Activated T-cell treated with anti-CD3 and anti-CD28 coated beads for 1 hour (primary cell): ENCODE data around the gene SLC25A45.

Experiments used
- DNase-seq: peaks from one replicate; pipeline ENCODE4 v3.0.0-alpha.2; 2020; ENCODE audit warnings: low read depth

Gene SLC25A45

DNA sequence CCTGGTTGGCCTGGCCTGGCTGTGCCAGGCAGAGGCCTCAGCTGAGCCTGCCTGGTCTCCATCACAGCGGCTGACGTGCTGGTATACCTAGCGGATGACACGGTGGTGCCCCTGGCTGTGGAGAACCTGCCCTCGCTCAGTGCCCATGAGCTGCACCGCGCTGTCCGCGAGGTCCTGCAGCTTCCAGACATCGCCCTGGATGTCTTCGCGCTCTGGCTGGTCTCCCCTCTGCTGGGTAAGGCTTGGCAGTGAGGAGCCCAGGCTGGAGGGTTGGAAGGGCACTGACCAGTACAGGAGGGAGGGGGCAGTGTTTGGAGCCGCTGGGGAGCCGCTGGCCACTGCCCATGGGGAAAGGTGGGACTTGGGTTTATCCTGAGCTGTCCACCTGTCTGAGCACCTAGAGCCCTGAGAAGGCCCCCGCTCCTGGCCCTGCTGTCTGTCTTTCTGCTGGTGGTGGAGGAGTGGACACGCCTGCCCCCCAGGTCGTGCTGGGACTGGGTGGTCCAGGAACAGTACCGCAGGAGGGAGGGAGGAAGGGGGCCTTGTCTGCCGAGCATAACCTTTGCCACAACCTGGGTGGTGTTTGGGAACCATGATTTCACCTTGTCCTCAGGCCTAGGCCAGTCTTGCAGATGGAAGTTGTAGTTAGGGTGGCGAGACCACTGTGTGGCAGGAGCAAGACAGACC lies 7.0 kb upstream of the SLC25A45 start:
- DNase-seq: no peak

DNA sequence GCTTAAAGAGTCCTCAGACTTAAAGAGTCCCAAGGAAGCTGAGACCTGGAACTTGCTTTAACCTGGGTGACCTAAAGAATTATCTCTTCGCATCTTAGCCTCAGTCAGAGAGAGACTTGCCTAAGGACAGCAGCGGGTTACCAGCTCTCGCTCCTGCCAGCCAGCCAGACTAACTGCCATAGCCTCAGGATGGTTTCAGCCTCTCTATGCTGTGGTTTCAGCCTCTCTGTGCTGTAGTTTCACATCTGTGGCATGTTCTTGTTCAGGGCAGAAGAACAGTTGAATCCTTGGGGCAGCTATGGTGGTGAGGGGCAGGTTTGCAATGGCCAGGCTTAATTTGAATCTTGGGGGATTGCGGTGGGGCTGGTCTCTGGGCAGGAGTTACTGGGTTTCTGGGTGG lies 6.3 kb upstream of the SLC25A45 start:
- no peak for DNase-seq

DNA sequence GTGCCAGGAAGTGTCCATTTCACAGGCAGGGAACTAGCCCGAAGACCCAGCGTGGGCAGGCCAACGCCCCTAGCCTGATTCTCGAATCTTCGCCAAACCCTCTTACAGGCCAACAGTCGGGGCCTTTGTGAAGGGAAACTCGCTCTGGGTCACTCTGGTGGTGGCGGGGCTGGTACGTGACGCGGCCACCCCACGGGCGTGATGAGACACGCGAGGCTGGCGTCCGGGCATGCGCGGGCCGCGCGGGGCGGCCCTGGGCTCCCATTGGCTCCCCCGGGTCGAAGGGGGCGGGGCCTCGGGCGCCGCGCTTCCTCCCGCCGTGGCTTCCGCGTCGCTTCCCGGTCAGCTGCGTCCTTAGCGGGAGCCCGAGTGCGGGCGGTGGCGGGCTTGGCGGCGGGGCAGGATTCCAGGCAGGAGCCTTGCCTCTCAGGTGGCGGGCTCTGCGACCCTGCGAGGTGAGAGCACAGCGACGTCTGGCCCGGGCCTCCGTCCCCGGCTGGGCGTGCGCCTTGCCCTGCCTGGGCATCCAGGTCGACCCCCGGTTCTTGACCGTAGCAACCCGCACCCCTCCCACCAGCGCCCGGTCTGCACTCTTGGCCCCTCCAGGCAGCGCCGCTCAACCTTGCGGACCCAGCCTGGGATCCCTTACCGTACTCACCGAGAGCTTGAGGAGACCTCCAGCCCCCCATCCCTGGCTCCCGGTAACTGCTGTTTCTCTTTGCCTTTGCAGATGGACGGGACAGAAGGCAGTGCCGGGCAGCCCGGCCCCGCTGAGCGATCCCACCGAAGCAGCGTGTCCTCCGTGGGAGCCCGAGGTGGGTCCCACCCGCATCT lies 4.1 kb upstream of the SLC25A45 start, which contains the start of gene FRMD8:
TSS of gene FRMD8 (plus strand) at position 331 of the 834 bp plus-strand sequence. CDS start at position 731, 400 bp downstream.
- peak; percentile 88 for DNase-seq

DNA sequence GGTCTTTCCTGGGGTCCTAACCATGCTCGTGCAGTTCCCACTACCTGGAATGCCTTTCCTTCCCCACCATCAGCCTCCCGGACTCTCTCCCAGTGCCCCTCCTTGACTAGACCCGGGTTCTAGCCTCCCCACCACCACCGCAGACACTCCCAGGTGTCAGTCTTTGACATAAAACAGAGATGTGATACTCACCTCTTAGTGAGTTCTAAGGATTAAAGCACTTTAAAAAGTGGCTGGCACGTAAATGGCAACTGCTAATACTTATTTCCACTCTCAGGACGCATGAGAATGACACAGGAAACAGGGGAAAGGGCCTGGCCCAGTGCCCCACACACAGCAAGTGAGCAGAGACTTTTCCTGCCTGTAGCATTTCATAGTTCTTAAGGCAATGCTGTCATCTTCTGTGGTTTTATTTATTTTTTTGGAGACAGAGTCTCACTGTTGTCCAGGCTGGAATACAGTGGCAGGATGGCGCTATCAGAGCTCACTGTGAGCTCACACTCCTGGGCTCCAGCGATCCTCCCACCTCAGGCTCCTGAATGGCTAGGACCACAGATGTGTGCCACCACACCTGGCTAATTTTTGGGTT lies 1.9 kb upstream of the SLC25A45 start:
- DNase-seq: no peak

DNA sequence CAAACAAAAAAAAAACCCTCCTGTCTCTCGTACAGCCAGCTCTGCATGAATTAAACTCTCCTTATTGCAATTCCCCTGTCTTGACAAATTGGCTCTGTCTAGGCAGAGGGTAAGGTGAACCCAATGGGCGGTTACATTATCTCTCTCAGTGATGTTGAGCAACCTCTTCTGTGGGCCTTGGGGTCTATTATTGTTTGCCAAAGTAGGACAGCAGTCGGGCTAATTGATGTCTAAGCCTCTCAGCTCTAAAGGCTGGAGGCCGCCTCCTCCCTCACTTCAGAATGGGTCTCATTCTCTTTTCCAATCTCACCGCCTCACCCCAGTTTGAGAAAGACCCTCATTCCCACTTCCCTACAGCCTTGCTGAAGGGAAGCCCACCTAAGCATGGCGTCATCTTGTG lies 1.3 kb upstream of the SLC25A45 start:
- no peak for DNase-seq

DNA sequence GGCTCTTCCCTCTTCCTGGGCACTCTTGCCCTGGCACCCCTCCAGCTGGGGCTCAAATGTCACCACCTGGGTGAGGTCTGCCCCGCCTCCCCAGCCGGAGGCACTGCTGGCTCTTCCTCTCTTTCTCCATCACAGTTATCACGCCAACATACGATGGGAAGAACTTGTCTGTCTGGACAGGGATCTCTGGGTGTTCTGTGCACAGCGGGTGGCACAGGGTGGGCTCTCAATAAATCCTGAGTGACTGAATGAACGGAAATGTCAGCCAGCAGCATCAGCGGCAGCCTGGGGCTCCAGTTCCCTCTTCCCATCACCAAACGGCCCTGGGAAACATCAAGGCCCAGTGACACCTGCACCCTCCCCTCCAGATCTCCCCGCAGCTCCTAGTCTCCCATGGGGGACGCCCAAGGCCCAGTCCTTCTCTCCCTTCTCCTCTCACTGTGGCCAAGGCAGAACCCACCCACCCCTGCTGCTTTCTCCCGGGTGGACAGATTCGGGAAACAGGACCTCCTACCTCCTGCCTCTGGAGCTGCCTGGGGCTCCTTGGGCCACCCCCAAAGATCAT lies 440 bp upstream of the SLC25A45 start:
- DNase-seq: no peak

DNA sequence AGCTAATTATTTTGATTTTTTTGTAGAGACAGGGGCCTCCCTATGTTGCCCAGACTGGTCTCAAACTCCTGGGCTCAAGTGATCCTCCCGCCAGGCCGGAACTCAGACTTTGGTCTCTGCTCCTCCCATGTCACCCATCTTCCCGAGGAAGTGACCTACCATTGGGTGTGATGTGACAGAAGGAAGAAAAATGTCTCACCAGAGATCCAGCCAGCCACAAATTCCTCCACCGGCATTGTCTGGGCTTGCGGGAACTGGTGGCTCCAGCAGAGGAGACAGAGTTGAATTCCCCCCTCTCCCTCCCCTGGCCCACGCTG lies 772 bp downstream of the SLC25A45 start:
- DNase-seq: no peak

DNA sequence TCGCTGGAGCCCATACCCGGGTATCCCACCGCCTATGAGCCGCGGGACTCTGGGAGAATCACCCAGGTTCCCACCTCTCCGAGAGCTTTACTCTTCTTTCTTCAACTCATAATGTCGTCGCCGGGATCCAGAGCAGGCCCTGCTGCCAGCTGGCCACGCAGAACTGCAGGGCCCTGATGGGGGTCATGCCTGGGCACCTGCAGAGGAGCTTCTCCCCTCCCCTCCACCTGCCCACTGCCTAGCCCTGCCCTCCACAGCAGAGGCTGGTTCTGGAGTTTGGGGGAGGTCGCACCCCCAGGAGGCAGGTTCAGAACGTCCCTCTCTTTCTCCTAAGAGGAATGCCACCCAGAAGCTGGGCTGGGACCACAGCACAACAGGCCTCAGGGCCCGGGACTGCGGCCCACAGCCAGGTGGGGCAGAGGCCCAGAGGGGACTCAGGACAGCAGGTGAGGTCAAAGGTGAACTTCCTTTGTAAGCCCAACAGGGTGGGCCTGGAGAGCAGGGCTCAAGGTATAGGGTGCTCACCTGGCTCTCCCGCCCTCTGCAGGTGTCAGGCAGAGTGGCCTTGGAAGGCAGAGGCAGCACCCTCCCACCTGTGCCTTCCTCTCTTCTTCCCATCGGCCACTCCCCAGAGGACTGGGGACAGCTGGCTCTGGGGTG lies 1.9 kb downstream of the SLC25A45 start:
- DNase-seq: no peak

DNA sequence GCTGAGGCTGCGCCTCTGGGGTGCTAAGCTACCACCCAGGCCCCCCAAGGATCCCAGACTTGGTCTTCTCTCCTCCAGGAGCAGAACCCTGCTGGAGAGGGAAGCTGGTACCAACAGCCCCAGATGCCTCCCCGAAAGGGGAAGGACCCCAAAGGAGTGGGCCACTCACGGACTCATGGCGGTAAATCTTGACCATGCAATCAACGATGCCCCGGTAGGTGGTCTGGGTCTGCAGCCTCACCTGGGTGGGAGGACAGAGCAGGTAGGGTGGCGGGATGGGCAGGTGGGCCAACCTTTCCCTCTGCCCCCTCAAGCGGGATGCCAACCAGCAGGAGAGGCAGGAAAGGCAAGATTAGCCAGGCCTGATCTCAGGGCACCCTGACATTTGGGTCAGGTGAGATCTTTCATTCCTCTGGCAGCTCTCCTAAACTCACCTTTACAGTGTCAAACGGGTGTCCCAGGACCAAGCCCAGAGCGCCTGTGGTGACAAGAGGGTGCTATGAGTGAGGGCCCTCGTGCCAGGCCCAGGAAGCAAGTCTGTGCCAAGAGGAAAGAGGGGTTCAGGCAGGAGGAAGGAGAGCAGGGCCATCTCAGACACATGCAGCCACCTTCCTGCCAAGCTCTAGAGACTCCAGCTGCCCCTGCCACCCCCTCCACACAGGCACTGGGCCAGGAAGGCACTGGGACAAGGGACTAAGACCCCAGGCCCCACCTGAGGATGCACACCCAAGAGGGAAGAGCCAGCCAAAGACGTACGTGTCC lies 2.6 kb downstream of the SLC25A45 start:
- no peak for DNase-seq

DNA sequence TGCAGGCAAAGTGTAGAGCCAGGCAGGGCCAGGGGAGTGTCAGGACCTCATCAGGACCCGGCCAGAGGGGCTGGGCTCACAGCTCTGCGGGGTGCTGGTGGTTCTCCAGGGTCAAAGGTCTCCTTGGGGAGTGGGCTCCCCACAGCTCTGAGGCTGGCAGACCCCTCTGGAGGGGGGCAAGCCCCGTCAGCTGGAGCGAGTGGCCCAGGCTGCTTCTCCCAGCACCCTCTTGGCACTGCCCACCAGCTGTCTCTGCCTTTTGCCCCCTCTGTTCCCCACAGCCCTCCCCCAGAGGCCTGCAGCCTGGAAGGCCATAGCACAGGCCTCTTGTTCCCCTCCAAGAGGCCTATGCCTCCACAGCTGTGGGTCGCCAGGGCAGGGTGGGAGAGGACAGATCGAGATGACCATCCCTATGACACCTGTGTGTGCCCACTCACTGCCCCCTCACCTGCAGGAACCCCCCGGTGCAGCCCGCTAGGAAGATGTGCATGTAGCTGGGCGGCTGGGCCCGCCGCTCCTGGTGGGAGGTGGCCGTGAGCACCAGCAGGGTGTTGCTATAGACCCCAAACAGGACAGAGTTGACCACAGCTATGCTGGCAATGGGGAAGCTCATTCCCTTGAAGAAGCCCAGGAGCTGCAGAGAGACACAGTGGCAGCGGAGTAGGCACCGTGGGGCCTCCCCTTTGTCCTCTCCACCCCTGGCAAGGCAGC lies 3.4 kb downstream of the SLC25A45 start:
- no peak for DNase-seq

DNA sequence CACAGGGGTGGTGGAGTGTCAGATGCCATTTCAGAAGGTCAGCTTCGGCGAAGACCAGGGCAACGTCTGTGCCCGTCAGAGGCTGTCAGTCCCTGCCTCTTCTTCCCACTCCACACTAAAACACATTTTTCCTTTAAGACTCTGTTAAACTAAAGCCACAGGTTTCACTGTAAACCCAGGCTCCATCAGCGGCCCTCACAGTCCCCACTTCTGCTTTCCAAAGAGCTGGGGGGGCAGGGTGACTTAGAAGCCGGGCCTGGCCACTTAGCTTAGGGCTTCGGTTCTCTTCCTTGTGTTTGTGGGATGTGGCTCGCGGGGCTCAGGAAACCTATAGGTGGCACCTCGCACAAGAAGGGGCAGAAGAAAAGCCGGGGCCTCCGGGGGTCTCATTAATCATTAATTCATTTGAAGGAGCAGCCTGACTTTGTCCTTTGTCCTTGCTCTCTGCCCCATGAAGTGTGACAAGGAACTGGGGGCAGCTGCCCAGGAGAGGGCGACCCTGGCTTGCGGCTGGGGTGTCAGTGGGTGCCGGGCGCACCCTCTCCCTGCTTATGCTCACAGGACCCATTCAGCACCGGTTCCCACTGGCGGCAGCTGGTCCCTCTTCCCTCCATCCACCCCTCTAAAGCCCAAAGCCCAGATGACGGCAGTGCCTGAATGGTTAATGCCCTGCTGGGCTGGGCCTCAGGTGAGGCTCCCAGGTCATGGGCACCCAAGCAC lies 4.1 kb downstream of the SLC25A45 start:
- DNase-seq: no peak

DNA sequence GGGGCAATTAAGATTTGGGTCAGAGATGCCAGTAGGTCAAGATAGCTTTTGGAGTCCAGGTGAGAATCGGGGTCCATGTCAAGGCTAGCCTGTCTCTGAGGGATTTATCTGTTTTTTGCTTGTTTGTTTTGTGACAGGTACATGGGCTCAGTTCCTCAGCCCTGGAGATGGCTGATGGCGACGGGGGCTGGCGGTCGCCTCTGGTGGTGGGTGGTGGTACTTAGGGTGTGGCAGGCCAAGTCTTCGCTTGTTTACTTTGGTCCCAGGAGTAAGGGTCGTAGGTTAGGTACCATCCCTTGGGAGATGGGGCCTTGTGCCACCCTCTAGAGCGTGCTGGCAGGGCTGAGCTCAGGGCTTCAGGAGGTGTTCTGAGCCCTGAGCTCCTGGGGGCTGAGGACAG lies 4.7 kb downstream of the SLC25A45 start:
- no peak for DNase-seq

DNA sequence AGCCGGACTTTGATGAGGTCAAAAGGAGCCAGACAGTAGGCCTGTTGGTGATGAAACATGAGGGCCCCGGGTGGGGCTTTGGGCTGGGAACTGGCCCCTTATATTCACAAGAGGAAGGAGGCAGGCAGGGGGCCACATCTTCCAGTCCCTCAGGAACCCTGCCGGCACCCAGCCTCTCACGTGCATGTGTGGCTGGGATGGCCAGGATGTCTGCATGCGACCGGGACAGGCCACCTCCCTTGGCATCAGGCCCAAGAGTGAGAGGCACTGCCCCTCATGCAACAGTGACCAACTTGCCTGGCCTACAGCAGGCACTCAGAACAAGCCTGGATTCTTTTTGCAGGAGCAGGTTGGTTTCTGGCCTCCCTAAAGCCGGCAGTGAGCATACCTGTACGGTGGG lies 5.4 kb downstream of the SLC25A45 start:
- DNase-seq: no peak

DNA sequence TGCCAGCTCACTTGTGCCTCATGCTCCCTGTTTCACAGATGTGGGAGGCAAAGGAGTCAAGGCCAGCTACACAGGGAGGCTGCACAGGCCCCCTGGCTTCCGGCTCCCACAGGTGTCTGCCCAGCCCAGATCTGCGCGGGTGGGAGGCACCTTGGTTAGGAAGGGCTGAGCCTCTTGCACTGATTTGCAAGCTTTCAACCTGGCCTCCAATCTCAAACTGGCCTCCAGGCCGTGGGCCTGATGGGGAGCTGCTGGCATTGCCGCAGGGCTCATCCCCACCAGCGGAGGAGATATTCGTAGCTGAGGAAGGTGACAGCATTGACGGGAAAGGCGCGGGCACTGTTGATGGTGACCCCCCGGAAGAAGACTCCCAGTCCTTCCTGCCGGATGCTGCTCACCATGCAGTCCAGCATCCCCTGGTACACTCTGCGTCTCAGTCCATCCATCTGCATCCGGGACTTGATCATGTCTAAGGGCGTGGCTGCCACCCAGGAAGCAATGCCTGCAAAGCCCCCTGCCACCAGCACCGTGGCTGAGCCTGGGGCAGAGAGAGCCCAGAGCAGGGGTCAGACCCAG lies 6.2 kb downstream of the SLC25A45 start:
- DNase-seq: no peak

DNA sequence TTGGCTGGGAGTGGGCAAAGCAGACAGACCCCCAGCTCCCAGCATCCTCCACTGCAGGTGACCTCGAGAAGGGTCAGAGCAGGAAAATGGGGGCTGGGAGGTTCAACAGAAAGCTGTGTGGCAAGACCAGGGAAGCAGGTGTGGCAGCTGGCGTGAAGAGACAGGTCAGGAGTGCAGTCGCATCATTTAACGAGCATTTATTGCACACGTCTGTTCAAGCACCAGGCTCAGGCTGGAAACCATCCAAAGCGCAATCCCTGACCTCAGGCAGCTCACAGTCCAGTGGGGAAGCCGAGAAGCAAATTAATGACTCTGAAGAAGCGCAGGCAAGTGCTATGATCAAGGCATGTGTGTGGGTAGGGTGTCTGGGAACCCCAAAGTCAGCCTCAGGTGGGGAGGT lies 7.4 kb downstream of the SLC25A45 start:
- DNase-seq: no peak

DNA sequence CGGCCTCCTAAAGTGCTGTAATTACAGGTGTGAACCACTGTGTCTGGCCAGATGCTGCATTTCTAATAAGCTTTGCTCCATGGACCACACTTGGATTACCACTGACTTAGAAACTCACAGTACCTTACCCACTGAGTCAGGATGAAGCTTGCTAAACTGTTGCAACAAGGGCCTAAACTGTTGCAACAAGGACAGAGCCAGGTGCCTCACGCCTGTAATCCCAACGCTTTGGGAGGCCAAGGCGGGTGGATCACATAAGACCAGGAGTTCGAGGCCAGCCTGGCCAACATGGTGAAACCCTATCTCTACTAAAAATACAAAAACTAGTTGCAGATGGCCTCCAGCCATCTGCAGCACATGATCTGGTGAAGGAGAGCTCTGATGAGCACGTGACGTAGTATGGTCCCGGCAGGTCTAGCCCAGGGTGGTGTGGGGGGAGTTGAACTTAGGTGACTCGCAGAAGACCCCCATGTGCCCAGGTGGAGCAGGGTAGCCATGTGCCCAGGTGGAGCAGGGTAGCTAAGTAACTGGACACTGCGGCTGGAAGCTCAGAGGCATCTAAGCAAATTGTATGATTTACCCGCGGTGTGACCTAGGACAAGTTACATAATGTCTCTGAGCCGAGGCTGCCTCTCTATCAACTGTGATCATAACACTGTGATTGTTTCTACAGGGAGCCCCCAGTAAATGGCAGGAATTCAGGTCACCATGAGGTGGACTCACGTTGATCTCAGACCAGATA lies 8.4 kb downstream of the SLC25A45 start:
- no peak for DNase-seq

DNA sequence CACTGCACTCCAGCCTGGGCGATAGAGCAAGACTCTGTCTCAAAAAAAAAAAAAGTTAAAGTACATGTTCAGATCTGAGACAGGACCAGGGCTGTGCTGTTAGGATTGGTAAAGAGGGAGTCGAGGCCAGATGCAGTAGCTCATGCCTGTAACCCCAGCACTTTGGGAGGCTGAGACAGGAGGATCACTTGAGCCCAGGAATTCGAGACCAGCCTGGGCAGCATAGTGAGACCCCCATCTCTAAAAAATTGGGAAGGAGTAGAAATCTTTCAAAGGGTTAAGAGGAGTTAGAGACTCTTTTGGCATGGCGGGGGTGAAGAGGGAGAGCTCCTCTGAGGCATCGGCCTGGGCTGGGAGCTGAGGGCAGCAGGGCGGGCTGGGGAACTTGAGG lies 11.8 kb downstream of the SLC25A45 start:
- no peak for DNase-seq

DNA sequence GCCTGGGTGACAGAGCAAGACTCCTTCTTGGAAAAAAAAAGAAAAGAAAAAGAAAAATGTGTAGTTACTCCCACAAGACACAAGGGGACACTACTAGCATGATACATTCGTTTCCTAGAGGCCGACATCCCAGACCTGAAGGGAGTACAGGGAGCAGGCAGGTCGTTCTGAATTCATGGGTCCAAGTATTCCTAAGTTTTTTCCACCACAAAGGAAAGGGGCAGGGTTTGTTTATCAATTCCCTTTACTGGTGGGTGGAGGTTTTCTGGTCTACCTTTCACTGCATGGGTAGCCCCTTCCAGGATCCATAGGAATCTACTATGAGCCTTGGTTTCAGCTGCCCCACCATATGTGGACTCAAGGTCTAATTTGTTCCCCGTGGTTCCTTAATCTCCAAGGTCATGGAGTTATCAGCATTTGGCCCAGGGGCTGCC lies 16.1 kb downstream of the SLC25A45 start:
- no peak for DNase-seq

DNA sequence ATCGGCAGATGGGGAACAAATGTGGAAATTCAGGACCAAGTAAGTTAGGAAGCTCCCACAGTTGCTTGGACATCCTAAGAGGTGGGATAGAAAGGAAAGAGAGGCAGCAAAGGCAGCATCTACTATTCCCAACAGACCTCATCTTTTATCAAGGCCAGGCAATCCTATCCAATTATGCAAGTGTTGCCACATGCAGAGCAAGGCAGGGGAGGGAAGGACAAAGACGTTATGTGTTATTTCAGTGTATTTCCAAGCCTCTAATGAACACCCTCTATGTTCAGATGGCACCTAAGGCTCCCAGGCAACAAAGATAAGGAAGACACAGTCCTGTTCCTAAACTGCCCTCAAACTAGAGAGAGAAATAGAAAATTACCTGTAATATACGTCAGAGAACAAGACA lies 18.7 kb downstream of the SLC25A45 start:
- no peak for DNase-seq
